NCI-H1105 (cell line): ENCODE results near the gene DACH1.

Experiments
- DNase-seq: peaks from one replicate; lab custom pipeline; 2025; lab: John Stamatoyannopoulos, UW

Gene DACH1

DNA sequence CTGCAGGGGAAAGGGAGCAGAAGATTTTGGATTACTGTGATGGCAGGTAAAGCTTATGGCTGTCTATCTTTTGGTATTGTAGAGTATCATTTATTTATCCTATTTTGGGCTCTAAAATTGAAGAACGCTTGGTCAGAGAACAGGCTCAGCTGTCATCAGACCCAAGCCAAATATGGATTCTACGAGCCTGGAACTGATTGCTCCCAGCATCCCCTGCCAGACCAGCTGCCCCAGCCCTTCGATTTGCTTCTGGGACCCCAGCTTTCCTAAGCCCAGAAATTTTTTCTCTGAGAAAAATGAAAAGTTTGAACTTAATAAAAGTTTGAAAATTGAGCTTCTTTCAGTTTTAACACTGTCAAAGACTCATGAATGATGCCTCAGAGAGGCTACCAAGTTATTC lies 472.8 kb downstream of the DACH1 start:
- DNase-seq, result no peak
